Activated T-cell treated with anti-CD3 and anti-CD28 coated beads for 48 hours (primary cell): ENCODE results near the gene HFE.
"Not testable (repeated sequence)": the region's sequence is repeated elsewhere in the genome, so short reads cannot be mapped to it uniquely, and the experiment has no call there.

ENCODE experiments used
- DNase-seq: peaks from one replicate; pipeline ENCODE4 v3.0.0-alpha.2; 2020; ENCODE audit warnings: low read depth

Gene HFE, protein sequence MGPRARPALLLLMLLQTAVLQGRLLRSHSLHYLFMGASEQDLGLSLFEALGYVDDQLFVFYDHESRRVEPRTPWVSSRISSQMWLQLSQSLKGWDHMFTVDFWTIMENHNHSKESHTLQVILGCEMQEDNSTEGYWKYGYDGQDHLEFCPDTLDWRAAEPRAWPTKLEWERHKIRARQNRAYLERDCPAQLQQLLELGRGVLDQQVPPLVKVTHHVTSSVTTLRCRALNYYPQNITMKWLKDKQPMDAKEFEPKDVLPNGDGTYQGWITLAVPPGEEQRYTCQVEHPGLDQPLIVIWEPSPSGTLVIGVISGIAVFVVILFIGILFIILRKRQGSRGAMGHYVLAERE

GRCh38 chr6:26087284-26088115 lies at the start of gene HFE:
Gene HFE (plus strand): TSS chr6:26087429. CDS start chr6:26087441, 12 bp downstream.
- peak; percentile 16 for DNase-seq

DNA sequence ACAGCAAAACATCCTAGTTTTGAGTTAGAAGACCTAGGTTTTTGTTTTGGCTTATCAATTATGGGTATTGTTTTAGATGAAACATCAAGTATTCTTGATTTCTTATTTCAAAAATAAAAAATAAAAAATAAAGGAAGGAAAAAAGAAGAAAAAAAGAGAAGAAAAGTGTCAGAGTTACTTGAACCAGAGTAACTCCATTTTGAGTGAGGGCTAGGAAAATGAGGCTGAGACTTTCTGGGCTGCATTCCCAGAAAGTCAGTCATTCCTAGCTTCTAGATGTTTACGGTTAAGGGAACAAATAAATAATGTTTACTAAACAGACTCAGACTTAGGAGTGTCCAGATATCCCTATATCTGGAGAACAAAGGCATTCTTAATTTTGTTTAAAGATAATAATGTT lies 45.3 kb upstream of the HFE start:
- DNase-seq: no peak

DNA sequence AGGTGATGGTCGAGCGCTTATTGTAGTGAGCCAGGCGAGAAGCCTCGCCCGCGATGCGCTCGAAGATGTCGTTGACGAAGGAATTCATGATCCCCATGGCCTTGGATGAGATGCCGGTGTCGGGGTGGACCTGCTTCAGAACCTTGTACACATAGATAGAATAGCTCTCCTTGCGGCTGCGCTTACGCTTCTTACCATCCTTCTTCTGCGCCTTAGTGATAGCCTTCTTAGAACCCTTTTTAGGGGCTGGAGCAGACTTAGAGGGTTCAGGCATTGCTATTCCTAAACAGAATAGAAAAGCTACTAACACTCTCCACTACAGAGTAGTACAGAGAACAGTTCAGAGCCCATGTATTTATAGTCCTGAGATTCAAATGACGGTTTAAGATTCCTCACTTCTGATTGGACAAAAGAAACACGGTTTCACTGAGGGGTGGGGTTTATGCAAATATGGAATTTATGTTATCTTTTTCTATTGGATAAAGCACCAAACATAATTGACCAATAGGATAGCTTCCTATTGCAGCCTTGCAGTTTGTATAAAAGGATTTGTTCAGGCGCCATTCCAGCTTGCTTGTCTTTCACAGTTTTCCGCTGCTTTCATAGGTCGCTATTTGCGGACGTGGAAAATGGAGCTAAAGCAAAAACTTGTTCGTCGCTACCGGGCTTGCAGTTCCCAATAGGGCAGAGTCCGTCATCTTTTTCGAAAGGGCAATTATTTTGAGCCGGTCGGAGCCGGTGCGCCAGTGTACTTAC lies 43.7 kb upstream of the HFE start:
- DNase-seq: no peak

DNA sequence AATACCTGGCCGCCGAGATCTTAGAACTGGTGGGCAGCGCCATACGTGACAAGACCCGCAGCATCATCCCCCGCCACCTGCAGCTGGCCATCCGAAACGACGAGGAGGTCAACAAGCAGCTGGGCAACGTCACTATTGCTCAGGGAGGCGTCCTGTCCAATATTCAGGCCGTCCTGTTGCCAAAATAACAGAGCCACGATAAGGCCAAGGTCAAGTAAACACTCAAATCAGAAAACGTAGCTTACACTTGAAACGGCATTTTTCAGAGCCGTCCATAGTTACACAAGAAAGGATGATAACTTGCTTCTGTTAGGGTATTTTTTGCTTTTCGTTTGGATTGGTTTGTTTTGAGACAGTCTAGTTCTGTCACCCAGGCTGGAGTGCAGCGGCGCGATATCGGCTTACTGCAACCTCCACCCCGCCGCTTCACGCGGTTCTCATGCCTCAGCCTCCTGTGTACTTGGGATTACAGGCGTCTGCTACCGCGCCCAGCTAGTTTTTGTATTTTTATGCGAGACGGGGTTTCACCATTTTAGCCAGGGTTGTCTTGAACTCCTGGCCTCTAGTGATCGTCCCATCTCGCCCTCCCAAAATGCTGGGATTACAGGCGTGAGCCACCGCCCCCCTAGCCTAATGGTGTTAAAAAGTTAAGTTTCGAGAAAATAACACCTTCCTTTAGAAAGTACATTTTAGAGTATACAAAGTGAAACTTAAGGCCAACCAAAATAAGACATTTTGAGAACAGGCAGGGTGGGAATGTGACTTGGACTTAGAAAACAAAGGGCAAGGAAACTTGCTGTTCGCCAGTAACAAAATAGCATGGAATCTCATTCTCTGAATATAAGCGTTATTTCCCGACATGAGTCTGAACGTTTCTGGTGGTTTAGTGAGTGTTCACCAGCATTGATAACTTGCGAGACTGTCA lies 42.8 kb upstream of the HFE start:
- no peak for DNase-seq

- peak; percentile 66 for DNase-seq
These were observed 41.9 kb upstream of the HFE start for GRCh38 chr6:26045065-26045927.

GRCh38 chr6:26045928-26046368 lies 41.3 kb upstream of the HFE start:
- DNase-seq: no peak

GRCh38 chr6:26047329-26047728 lies 39.9 kb upstream of the HFE start:
- DNase-seq: not testable (repeated sequence)

DNA sequence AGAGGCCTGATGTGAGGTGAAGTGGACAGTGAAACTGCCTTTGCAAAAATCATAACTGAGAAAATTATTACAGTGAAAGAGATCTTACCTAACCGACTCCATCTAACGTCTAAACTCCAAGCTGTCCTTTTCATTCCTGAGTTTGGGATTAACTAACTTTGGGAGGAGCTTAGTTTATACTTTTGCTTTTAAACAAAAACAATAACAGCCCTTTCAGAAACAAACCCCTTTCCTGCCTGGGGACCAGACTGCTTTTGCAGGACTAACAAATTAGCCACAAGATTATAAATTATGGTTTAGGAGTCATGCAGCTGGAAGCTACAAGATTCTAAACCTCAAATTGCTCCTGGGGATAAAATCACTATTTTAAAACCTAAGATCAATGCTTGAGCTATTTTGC lies 38.6 kb upstream of the HFE start:
- no peak for DNase-seq

GRCh38 chr6:26051665-26052310 lies 35.4 kb upstream of the HFE start:
- DNase-seq: no peak

GRCh38 chr6:26052762-26053250 lies 34.4 kb upstream of the HFE start:
- DNase-seq: not testable (repeated sequence)

GRCh38 chr6:26053992-26054780 lies 33.0 kb upstream of the HFE start:
- DNase-seq: no peak

GRCh38 chr6:26054781-26055718 lies 32.2 kb upstream of the HFE start:
- DNase-seq: peak; percentile 78

GRCh38 chr6:26055719-26056582 lies 31.3 kb upstream of the HFE start:
- peak; percentile 86 for DNase-seq

DNA sequence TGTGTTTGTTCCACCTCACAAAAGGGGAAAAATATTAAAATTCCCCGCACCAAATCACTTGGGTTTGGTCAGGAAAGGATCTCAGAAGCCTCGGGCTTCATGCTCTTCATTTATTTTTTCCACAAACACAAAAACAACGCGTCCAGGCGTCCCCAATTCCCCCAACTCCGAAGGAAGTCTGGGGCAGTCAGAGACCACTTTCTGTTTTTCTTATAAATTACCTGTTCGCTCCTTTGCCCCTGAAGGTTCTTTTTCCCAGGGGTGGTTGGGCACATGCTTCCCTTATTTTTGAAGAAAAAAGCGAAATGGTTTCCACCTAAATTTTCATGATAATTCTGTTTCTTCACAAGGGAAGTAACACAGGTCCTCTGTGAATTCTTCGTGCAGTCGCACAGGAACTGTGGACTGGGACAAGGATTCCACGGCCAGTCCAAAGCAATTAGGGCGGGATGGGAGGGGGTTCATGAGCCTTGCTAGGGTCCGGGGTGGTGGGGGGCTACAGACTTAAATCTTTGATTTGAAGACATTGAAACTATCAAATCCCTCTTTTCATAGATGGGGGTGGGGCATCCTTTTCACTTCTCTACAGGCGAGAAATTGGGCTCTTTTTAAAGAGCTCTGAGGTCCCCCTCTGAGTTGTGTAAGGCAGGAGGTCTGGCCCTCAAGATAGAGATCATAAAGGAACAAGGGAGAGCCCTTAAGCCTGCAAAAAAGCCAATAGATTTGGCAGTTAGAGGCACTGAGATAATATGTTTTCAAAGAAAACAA lies 30.5 kb upstream of the HFE start:
- DNase-seq: no peak

DNA sequence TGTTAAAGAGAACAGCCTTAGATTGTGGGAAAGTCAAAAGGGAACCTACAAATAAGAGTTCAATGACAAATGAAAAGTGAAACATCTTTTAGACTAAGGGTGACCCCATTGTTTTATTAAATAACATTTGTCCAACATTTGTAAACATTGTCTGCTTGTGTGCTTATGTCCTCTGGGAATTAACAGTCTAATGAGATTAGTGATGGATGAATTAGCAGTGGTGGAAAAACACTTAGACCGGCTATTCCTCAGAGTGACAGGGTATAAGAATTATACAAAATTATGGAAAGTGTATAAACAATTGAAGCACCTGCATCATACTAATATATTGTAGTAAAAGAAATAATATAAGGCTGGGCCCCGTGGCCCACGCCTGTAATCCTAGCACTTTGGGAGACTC lies 29.3 kb upstream of the HFE start:
- DNase-seq: no peak

GRCh38 chr6:26058477-26059033 lies 28.7 kb upstream of the HFE start:
- DNase-seq: not testable (repeated sequence)
